GM21390 (cell line): ENCODE data around the gene CERCAM.

ENCODE experiments used
- ATAC-seq: cut with Tn5 transposase; IDR thresholded peaks from one replicate; pipeline ENCODE4 v1.9.1; 2021; ENCODE audit not compliant: unreplicated experiment

The CERCAM gene, protein sequence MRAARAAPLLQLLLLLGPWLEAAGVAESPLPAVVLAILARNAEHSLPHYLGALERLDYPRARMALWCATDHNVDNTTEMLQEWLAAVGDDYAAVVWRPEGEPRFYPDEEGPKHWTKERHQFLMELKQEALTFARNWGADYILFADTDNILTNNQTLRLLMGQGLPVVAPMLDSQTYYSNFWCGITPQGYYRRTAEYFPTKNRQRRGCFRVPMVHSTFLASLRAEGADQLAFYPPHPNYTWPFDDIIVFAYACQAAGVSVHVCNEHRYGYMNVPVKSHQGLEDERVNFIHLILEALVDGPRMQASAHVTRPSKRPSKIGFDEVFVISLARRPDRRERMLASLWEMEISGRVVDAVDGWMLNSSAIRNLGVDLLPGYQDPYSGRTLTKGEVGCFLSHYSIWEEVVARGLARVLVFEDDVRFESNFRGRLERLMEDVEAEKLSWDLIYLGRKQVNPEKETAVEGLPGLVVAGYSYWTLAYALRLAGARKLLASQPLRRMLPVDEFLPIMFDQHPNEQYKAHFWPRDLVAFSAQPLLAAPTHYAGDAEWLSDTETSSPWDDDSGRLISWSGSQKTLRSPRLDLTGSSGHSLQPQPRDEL

DNA sequence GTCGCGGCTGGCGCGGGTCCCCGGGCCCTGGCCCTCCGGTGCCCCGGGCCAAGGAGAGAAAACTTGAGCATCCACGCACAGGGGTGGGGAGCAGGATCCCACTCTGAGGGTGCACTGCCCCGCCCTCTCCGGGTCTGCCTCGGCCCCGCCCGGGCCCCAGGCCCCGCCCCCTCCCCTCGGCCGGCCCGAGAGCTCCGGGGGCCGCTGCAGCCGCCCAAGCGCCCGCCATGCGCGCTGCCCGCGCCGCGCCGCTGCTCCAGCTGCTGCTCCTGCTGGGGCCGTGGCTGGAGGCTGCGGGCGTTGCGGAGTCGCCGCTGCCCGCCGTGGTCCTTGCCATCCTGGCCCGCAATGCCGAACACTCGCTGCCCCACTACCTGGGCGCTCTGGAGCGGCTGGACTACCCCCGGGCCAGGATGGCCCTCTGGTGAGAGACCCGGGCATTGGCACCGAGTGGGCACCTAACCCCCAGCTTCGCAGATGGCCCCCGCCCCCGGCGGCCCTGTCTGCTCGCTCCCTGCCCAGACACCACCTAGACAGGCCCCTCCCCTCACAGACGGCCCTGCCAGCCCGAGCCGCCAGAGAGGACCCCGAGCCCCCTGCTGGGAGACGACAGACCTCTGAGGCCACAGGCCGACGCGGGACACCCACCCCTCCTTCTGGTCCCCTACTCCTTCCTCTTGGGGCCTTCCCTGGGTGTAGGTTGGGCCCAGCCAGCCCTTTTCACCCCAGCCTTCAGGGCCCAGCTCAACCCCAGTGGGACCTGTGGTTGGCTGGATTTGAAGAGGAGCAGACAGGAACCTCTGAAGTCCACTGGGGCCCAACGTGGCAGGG is at the start of gene CERCAM:
Gene CERCAM, plus strand, starts transcription at position 207 of the 831 bp plus-strand sequence. Its CDS starts 21 bp downstream, at position 228.
- peak; percentile 80 for ATAC-seq

DNA sequence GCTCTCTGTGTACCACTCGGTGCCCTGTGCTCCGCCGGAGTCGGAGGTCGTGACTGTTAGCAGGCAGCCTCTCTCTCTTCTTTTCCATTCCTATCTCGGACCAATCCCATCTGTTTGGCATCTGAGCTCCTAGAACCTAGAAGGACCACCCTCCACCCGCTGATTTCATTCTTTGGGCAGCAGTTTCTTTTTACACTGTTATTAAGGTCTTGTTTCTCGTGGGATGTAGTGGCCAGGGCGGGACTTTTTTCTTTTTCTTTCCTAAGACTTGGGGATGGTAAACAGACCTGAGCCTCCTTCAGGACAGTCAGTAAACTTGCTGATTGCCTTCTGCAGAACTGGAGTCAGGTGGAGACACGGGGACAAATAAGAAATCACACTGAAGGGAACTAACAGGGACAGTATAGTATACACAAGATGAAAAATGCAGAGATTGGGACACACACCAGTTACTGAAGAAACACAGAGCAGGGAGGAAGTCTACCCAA is 49.0 kb upstream of the CERCAM start:
- no peak for ATAC-seq

DNA sequence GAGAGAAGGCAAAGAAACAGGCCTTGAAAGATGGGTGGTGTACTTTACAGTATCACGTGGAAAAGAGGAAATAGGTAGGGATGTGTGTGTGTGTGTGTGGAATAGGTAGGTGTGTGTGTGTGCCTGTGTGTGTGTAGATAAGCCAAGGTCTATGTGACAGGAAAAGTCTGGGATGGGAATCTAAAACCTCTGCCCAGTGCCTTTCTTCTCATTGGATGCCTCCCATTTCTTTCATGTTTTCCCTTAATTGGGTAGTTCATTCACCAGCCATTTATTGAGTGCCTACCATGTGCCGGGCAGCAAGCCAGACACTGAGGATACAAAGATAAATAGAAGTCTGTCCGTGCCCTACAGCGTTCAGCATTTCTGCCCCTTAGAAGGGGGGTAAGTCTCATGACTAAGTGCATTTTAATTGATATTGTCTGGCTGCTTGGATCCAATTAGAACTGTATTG is 48.4 kb upstream of the CERCAM start:
- no peak for ATAC-seq

DNA sequence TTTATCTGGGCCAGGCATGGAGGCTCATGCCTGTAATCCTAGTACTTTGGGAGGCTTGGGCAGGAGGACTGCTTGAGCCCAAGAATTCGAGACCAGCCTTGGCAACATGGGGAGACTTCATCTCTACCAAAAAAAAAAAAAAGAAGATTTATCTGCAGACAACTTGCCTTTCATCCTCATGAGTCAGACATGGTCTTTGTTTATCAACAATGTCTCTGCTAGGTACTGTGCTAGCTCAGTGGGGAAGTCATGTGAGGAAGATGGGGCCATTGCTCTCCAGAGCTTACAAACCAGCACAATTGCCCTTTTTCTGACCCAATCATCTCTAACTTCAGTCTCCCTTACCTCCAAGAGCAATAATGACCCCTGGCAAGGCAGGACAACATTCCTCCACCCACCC is 47.9 kb upstream of the CERCAM start:
- ATAC-seq = no peak

DNA sequence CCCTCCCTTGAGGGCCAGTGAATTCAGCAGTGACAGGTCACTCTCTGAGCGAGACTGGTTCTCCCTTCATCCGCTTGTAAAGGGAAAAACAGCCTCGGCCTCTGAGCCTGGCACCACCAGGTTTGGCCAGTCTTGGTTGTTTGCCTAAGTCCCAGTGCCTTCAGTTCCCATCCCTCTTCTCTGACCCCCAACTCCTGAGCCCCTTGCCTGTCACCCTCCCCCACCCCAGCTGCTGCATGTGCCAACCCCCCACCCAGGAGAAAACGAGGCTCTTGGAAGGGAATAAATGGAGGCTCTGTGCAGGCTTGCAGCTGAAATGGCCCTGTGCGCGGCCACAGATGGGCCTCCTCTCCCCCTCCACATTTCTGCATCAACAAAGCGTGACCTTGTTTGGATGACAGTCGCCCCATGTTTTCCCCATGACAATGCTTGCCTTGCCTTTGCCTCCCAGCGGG is 46.4 kb upstream of the CERCAM start:
- ATAC-seq = no peak

DNA sequence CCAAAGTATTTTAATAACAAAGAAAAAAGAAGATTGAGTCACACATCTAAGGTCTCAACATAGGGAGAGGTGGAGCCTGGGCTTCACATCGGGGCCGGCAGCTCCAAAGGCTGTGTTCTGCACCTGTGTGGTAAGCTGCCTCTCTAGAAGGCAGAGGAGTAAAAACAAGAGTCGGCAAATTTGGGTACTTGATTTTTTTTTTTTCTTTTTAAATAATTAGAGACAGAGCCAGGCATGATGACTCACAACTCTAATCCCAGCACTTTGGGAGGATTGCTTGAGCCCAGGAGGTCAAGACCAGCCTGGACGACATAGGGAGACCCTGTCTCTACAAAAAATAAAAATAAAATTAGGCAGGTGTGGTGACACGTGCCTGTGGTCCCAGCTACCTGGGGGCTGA is 44.8 kb upstream of the CERCAM start:
- ATAC-seq = no peak

DNA sequence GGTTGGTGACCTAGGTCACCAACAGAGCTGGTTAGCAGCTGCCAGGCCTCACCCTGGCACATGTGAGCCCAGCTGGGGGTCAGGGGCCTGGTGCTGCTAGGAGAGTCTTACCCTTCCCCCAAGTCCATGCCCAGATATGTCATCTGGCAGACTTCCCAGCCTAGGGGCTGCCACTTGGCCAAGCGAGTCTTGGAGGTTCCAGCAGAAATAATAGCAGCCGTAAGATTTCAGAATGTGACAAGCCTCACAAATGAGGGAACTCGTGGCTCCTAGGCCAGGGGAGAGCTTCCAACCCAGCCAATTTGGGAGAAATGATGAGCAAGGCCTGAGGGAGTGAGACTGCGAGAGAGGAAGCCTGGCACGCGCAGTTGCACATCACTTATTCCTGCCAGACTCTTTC is 38.4 kb upstream of the CERCAM start:
- ATAC-seq = no peak

DNA sequence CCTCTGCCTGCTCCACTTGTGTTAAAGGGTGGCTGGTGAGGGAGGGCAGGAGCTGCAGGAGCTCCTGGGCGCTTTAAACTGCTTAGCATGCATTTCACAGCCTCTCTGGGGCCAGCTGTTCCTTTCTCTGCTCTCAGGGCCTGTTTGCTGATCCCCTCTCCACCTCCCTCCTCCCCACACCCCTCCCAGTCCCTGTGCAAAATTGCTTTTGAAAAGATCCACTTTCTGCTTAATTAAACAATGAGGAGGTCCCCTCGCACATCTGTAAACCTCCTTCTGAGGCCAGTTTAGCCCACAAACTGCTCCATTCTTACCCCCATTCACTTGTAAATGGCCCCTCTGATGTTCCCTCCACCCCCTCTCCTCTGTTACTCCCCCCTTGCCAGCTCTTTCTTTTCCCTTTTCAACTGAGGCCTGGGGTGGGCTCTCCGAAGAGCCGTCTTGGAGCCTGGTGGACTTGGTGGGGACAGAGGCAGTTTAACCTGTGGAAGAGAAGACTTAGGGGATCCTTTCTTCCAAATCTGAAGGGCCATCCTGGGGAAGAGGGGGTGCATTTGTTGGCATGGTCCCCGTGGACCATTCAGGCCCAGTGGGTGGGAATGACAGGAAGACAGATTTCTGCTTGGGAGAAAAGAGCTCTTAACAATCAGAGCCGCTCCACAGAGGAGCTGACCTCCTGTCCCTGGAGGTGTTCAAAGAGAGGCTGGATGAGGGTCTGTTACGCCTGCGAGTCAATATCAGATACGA is 37.5 kb upstream of the CERCAM start:
- ATAC-seq = no peak

DNA sequence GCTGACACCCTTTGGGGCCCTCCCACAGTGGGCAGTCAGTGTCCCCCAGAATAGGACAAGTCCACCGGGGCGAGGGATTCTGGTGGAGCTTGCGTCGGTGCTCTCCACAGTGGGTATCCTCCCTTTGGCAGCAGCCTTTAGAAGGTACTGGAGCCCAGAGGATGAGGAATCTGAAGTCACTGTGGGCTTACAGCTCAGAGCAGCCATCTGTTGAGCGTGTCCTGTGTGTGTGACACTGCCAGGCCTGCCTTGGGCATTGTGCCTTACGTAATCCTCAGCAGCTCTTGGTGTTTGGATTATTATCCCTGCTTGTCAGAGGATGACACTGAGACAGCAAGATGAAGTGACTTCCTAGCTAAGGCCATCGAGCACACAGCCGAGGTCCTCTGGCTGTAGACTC is 36.9 kb upstream of the CERCAM start:
- ATAC-seq = no peak

DNA sequence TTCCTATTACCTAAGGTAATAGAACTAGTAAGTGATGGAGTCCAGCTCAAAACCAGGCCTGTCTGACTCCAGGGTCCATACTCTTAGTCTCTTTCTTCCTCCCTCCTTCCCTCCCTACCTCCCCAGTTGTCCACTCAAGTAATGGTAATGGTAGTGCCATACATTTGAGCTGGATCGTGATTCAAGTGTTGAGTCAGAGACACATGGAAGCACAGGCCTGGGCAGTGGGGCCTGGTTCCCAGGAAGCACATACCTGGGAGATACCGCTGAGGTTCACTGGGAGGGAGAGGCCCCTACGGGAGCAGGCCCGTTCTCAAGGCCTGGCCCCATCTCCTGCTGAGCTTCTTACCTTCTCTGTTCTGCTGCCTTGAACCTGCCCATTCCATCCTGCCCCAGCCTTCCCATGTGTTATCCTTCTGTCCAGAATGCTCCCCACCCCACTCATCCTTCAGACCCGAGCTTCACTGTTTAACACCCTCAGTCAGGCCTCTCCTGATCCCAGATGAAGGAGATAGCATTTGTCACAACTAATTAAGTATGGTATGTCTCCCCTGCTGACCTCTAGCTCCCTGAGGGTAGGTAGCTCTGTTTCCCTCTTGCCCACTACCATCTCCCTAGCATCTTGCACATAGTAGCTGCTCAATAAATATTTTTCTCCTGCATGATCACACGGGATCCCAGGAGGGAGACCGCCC is 35.7 kb upstream of the CERCAM start:
- ATAC-seq = no peak

DNA sequence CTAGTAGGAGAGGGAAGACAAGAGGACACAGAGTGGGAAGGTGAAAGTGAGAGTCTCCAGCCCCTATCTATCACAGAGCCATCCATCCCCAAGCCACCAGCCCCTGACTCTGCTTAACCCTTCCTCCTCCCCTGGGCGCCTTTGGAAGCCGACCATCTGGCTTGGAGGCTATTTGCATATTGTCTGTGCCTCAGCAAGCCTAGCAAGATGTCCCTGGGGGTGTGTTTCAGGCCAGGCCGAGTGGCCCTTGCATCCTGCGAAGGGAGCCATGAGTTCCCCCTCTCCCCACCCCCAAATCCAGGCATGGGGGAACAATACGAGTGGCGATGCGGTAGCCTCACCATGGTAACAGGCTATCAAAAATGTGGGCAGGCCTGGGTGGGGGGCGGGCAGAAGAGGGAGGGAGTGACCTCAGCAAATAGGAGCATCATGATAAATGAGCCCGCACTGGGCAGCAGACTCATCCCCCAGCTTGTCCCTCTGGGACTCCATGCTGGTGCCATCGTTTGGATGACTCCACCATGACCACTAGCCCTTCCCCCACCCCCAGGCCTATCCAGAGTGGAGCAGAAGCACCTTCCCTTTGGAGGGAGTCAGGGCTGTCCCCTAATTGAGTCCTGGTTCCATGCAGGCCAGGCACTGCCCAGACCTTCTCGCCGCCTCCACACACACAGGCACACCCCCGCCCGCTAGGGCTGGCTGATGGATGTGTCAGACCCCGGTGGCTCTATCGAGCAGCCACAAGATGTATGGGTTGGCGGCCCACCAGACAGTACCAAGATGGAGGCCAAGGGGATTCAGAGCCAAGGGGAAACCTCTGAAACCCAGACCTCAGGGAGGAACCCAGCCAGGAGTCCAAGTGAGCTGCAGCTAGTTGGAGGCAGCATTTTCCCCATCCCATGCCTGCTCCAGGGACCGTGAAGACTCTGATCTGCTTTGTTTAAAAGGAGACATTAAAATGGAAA is 34.9 kb upstream of the CERCAM start:
- no peak for ATAC-seq

DNA sequence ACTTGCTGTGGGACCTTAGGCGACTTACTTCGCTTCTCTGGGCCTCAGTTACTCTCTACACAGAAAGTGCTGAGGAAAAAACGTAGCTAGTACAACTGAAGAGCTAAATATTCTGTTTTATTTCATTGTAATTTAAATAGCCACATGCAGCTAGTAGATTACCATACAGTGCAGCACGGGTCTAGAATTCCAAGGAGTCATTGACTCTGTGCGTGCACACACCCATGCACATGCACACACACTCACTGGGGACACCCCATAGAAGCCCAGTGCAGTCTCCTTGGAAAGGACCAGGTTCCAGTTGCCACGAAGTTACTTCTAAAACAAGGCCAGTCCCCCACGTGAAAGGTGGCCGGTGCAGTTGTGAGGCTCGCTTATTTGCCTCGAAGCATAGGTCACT is 32.5 kb upstream of the CERCAM start:
- no peak for ATAC-seq

DNA sequence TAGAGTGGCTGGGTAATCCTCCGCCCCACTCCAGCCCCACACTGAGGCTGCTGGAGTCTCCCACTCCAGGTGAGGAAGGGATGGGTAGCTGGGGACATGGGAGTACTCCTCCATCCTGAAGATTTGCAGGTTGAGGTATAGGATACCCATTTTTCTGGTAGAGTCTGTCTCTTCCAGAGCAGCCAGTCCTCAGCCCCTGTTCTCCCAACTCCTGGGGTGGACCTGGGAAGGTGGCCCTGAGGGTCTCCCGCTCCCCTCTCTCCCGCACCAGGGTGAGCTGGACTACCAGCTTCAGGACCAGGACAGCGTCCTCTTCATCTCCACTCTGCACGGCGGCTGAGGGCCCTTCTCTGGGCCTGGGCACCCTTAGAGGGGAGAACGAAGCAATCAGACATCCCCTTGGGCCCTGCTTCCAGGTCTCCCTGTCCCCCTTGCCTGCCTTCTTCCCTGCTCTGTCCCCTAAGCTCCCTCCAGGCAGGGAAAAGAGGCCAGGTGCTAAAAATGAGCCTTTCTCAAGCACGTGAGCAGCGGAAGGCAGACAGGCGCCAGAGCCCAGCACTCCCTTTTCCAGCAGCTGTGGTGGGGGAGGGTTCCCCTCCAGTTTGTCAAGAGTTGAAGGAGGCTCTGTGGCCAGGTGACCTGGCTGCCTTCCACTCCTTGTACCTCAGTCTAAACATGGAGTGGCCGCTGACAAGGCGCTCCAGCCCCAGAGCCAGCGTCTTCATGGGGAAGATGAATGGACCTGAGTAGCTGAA is 31.1 kb upstream of the CERCAM start:
- no peak for ATAC-seq

DNA sequence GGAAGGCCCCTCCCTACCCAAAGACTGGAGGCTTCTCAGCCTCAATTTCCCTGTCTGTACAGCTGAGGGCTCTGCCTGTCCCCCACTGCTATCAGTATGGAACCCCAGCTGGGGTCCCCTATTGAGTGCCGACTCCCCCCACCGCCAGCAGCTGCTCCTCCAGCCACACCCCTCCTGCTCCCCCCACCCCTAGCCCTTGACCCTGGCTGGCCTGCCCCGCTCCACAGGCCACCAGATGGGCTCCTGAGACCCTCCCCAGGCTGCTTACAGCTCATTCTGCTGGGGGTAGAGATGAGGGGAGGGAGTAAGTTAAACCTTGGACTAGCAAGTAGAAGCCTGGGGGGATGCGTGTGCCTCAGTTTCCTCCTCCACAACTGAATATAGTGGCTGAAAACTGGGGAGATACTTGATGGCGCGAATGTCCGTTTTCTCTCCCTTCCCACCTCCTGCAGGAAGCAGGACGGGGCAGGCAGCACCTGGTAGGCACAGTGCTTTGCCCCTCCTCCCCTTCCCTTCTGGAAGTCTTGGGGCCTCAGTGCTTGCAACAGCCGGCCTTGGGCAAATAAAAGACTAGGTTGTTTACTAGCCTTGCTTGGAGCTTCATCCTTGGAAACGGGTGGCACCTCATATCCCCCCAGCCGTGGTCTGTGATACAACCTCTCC is 30.4 kb upstream of the CERCAM start:
- no peak for ATAC-seq

DNA sequence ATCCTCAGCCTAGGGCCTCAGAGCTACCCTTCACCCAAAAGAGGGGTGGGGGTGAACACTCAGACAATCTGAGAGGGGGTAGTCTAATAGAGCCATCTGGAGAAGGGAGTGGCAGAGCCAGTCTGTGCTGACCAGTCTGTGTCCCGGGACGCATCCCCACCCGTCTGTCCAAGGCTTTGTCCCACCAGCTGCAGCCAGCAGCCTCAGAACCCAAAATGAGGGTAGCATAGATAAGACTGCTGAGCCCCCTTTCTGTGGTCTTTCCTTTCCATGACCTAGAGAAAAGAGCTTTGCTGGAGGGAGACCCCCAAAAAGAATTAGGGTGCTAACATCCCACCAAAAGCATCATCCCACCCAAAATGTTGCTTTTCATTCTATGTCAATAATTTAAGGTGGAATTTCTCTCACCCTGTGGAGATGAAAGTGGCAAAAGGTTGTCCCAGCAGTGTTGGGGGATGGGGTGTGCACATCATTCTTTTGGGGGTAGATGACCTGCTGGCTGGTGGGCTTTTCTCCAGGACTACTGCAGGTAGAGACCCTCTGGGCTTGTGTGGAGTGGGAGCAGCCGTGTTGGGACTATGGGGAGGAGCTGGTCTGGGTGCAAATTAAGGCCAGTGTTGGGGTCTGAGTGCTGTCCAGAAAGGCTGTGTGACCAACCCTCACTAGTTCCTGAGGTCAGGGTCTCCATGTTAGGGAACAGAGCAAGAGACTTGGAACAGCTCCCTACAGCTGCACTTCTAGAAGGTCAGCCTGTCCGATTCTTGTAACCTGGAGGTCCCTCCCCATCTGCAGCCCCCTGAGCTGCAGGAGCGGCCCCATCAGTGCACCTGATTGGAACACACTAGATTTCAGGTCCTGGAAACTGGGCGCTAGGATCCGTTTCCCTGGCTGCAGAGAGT is 29.6 kb upstream of the CERCAM start:
- no peak for ATAC-seq

DNA sequence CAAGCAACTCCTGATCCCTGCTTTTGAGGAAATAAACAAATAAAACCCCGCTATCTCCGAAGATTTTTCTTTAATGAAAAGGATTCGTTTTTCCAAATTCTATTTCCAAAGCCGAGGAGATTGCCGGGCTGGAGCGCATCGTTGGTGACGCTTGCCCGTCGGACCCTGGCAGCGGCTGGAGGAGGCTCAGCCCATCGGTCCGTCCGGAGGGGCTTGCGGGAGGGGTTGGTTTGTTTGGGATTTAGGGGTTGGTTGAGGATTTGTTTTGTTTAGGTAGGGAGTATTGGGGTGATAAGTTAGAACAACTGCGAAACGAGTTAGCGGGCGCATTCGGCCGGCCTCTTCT is 28.7 kb upstream of the CERCAM start:
- no peak for ATAC-seq
